Activated CD8-positive, alpha-beta memory T cell treated with anti-CD3 and anti-CD28 coated beads, Interleukin-2, amount 50 U/mL, for 48 hours (primary cell): ENCODE measurements around the gene PHLPP2.
A peak's percentile ranks its signal among the peaks of the same experiment; 100 is the strongest.

Experiments
- DNase-seq: peaks from one replicate; pipeline ENCODE4 v3.0.0-alpha.2; 2020

The PHLPP2 gene, protein sequence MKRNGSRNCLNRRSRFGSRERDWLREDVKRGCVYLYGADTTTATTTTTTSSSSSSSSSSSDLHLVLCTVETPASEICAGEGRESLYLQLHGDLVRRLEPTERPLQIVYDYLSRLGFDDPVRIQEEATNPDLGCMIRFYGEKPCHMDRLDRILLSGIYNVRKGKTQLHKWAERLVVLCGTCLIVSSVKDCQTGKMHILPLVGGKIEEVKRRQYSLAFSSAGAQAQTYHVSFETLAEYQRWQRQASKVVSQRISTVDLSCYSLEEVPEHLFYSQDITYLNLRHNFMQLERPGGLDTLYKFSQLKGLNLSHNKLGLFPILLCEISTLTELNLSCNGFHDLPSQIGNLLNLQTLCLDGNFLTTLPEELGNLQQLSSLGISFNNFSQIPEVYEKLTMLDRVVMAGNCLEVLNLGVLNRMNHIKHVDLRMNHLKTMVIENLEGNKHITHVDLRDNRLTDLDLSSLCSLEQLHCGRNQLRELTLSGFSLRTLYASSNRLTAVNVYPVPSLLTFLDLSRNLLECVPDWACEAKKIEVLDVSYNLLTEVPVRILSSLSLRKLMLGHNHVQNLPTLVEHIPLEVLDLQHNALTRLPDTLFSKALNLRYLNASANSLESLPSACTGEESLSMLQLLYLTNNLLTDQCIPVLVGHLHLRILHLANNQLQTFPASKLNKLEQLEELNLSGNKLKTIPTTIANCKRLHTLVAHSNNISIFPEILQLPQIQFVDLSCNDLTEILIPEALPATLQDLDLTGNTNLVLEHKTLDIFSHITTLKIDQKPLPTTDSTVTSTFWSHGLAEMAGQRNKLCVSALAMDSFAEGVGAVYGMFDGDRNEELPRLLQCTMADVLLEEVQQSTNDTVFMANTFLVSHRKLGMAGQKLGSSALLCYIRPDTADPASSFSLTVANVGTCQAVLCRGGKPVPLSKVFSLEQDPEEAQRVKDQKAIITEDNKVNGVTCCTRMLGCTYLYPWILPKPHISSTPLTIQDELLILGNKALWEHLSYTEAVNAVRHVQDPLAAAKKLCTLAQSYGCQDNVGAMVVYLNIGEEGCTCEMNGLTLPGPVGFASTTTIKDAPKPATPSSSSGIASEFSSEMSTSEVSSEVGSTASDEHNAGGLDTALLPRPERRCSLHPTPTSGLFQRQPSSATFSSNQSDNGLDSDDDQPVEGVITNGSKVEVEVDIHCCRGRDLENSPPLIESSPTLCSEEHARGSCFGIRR (N-terminal part only)

DNA sequence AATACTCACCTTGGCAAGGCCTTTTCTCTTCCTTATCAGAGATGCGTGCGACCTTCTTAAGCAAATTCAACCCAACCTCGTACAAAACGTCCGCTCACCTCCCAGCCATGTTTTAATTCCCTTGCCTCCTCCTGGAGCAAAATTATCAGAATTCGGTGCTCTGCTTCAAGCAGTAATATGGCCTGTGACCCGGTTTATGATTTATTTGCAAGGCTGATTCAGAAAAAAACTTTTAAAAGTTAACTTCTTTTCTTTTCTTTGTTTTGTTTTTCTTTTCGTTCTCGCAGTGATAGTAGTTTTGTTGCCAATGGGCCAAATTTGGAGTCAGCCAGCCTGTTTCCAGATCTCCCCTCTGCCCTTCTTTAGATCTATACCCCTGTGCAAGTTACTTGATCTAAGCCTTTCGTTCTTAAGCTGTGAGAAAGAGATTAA lies at the start of gene PHLPP2:
PHLPP2 (minus strand) TSS at position 382 of the 432 bp plus-strand sequence. CDS start 9,906 bp downstream, outside the sequence.
- DNase-seq, result no peak

GRCh38 chr16:71771571-71771970 lies 47.1 kb upstream of the PHLPP2 start:
- DNase-seq, result no peak

- DNase-seq, result no peak
Measured at GRCh38 chr16:71769222-71769621, 44.7 kb upstream of the PHLPP2 start.

DNA sequence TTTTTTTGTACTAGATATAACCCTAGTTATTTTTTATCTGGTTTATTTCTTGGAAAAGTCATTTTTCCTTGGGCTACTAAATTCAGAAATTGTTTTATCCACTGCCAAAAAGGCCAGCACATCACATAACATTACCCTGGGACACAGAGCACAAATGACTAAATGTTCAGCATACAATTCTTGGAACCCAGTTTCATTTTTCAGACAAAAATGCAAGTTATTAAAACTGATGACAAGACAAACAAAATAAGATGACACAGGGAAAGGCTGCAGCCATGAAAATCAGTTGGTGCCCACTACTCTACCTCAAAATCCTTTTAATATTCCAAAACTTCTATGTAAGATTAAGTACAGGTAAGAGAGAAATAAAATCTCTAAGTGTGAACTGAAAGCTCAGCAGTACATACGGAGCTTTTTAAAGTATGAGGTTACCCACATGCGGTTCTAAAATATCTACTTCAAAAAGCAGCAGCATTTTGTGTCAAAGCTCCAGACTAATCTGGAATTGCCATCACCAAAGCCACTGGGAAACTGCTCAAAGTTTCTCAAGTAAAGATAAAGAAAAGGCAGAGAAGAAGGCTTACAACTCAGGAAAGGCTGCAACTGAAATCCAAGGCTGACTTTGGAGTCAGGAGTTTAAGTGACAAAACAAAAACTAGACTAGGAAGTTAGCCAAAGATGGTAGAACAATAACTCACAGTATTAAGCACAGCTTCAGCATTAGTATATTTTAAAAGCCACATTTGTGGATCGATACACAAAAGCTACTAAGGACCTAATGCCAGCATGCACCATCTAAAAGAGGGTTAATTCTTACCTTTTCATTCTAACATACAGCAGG lies 42.8 kb upstream of the PHLPP2 start:
- no peak for DNase-seq

GRCh38 chr16:71762186-71762585 lies 37.7 kb upstream of the PHLPP2 start:
- DNase-seq, result no peak

DNA sequence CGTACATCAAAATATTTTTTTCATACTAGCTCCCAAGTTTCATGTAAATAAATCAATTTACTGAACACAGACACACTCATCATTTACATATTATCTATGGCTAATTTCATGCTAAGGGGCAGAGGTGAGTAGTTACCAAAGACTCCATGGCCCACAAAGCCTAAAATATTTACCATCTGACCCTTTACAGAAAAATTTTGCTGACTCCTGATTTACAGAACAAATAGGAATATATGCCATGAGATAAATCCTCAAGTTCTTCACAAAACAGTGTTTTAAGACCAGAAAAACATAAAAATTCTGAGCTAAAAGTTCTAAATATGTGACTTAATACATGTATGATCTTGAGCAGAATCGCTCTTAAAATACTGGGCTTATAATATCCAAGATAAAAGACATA lies 36.6 kb upstream of the PHLPP2 start:
- DNase-seq, result no peak

DNA sequence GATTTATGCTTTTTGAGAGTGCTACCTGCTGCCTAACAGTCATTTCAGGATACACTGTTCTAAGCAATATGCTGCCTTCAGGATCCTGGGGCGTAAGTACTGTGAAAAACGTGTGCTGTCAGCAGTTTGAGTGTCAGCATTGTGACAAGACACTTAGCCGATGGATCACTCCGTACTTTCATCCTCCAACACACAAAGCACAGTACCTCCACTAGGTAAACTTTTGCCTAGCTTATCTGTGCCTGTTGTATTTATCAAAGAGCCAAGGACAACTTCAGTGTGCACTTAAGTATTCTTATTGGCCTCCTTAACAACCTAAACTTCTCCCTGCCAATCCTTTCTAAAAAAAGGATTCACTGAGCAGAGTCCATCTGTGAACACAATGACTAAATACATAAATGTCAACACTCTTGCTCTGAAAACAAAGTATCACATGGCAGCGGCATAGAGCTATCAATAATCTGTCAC lies 33.8 kb upstream of the PHLPP2 start:
- no peak for DNase-seq

DNA sequence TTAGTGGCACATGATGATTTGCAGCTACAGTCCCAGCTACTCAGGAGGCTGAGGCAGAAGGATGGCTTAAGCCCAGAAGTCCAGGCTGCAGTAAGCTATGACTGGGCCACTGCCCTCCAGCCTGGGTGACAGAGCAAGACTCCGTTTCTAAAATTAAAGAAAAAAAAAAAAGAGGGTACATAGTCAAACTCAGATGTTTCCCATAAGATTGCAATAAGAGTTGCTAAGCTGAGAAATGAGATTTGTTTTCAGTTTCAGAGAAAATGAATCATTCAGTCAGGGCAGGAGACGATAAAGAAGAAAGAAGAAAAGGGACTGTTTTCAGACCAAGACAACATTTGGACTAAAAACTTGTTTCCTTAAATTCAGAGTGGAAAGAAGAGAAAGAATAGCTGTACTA lies 30.2 kb upstream of the PHLPP2 start:
- DNase-seq, result no peak

- no peak for DNase-seq
Measured at GRCh38 chr16:71754108-71754507, 29.6 kb upstream of the PHLPP2 start.

DNA sequence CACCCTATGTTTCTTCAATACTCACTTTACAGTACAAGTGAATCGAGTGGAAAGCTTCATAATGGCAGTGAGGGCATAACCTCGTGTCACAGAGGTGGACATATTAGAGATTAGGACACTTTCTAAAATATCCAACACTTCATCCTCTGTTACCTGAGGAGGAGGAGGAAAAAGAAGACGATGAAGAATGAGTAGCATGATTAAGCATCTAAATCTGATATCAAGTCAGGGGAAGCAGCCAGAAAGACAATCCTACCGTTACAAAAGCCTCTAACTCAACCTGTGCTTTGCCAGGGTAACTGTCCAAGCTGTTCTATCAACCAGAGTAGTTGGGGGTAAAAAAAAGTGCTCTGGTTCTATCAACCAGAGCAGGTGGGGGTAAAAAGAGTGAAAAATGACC lies 23.7 kb upstream of the PHLPP2 start:
- no peak for DNase-seq

- no peak for DNase-seq
Measured at GRCh38 chr16:71746442-71747046, 22.0 kb upstream of the PHLPP2 start.

GRCh38 chr16:71738855-71739254 lies 14.4 kb upstream of the PHLPP2 start:
- no peak for DNase-seq

DNA sequence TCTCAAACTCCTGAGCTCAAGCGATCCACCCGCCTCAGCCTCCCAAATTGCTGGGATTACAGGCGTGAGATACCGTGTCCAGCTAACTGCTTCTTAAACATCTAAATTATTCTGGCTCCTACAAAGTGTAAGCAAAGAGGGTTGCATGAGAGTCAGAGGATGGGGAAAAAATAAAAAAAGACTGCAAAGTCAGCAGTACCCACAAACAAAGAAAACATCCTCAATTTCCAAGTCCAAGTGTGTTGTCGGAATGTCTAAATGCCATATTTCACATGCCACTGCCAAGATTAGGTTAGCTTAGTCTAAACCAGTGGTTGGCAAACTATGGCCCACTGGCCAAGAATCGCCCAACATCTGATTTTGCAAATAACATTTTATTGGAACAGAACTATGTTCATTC lies 13.0 kb upstream of the PHLPP2 start:
- no peak for DNase-seq

DNA sequence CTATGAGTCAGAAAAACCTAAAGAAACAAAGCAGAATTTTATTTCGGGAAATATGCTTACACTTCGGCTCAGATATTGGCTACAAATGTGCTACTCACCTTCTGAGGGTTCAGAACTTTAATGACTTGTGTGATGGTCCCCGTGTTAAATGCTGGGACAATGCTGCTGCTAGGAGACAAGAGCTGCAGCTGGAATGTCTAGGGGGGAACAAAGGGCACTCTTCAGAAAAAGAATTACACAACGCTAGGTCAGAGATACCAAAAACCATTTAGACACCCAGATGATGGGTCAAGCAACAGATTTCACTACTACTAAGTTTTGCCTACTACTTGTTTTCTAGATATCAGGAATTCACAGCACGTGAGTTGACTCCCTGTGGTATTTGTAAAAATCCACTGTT lies 10.0 kb upstream of the PHLPP2 start:
- no peak for DNase-seq

DNA sequence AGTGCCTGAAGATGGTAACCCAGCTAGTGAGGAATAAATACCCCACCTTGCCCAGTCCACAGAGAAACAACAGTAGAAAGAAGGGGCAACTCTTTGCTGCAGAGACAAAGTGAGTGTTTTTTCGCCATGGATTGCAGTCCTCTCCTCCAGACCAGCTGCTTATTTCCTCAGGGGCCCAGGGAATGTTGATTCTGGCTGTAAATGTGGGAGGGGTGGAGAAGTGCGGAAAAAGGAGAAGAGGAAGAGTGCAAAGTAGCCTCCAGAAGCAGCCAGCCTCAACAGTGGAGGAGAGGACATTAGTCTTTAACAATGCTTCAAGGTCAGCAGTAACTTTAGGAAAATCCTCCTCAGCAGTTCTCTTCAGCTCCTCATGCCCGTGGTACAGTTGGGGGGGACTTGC lies 8.1 kb upstream of the PHLPP2 start:
- no peak for DNase-seq

GRCh38 chr16:71727551-71728324 lies 3.2 kb upstream of the PHLPP2 start:
- DNase-seq, result no peak

DNA sequence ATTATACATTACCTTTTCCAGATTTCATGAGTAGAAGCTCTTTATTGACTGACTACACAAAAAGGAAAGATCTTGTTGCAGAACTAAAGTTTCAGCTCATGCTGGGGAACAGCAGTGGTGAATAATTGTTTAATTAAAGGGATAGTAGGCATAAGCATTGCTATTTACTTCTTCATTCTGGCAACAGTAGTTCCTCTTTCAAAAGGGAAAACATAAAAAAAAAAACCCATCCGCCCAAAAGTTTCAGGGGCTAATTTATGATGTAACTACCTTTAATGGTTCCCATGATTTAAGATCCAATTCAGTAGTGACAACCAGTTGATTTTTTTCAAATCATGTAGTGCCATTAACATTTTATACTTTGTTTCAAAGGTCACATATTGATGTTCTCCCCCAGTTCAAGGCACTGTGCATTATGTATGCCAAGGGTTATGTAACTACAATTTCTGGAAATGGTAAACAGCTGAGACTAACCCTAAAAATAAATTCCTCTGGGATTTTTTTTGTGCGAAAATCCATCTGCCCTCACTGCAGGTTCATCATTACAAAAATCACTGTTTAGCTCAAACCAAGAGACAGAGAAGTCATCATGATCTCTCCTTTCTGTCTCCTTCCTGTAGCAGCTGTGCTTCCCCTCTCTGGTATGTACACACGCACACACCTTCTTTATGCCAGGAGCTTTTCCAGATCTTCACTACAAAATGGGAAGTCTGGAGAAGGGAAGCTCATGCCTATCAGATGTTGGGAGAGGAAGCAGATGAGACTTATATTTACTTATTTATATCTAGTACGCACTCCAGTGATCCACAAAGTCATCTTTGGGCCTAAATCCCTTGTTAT lies 2.2 kb upstream of the PHLPP2 start:
- no peak for DNase-seq

DNA sequence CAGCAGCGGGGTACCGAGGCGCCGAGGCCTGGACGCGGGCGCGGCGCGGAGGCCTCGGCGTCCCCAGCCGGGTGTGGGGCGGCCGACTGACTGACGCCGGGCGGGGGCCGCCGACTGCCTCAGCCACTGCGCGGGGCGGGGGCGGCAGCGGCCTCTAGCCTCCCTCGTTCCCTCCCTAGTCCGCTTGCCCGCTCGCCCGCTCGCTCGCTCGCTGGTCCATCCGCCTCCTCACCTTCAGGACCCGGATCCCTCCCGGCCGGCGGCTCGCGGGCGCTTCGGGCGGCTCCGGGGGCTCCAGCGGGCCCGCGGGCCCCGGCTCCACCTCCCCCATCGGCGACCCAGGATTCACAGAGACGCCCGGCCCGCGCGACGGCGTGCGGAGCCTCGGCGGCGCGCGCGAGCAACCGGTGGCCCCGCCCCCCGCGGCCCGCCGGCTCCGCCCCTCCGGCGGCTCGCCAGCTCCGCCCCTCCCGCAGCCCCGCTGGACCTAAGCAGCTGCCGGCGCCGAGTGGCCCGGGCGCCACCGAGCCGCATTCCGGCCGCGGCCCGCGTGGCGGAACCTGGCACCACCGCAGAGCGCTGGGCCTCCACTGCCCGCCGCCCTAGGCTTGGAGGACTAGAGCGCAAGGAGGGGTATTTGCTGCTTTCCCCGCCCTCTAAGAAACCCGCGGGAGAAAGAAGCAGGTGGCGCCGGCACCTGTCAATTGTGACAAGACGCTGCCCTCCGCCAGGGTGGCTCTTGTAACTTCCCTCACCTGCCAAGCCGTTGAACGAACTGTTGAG lies 773 bp downstream of the PHLPP2 start:
- peak; percentile 89 for DNase-seq
